HS-27A (cell line): ENCODE measurements around the gene ZNF436.
"Not testable (repeated sequence)": the region's sequence is repeated elsewhere in the genome, so short reads cannot be mapped to it uniquely, and the experiment has no call there.

Source experiments
- DNase-seq: peaks from one replicate; pipeline ENCODE4 v3.0.0-alpha.2; 2012; ENCODE audit warnings: low read depth, missing footprints

The ZNF436 gene

GRCh38 chr1:23392125-23392855, 22.7 kb upstream of the ZNF436 start:
- DNase-seq = no peak

- DNase-seq = no peak
Measured at GRCh38 chr1:23389837-23390321, 20.2 kb upstream of the ZNF436 start.

GRCh38 chr1:23387494-23387893, 17.9 kb upstream of the ZNF436 start:
- DNase-seq = no peak

GRCh38 chr1:23385119-23385621, 15.5 kb upstream of the ZNF436 start:
- DNase-seq = no peak

- DNase-seq = no peak
Measured at GRCh38 chr1:23384312-23385058, 14.8 kb upstream of the ZNF436 start.

- DNase-seq = no peak
Measured at GRCh38 chr1:23383577-23384311, 14.1 kb upstream of the ZNF436 start.

GRCh38 chr1:23381233-23381885, 11.7 kb upstream of the ZNF436 start:
- no peak for DNase-seq

- no peak for DNase-seq
Measured at GRCh38 chr1:23380719-23381118, 11.1 kb upstream of the ZNF436 start.

GRCh38 chr1:23380236-23380635, 10.6 kb upstream of the ZNF436 start:
- not testable (repeated sequence) for DNase-seq

GRCh38 chr1:23376890-23377811, 7.5 kb upstream of the ZNF436 start:
- no peak for DNase-seq

- not testable (repeated sequence) for DNase-seq
Measured at GRCh38 chr1:23374079-23374735, 4.6 kb upstream of the ZNF436 start.

GRCh38 chr1:23371987-23372880, 2.6 kb upstream of the ZNF436 start:
- no peak for DNase-seq

GRCh38 chr1:23370709-23371584, 1.3 kb upstream of the ZNF436 start:
- DNase-seq = no peak

- no peak for DNase-seq
Measured at GRCh38 chr1:23370330-23370708, 683 bp upstream of the ZNF436 start.

- peak; percentile 81 for DNase-seq
Measured at GRCh38 chr1:23368562-23369334, 888 bp downstream of the ZNF436 start.

GRCh38 chr1:23367791-23368561, 1.7 kb downstream of the ZNF436 start:
- DNase-seq = peak; percentile 98

- no peak for DNase-seq
Measured at GRCh38 chr1:23367451-23367790, 2.2 kb downstream of the ZNF436 start.
